ENCODE data around the gene KNOP1. TPM values are rescaled to one million over a fixed set of nuclear protein-coding genes. Genes with fewer than 3 reads are reported as not detected.

The KNOP1 gene
- total and polyA plus RNA-seq, 2 of the 4 experiments (the other 2 are of a cell fraction): 7.0 to 8.4 TPM

GRCh38 chr16:19722981-19723380 is 5.0 kb upstream of the KNOP1 start:
- Histone ChIP-seq H2BK15ac (ENCODE audit: low read depth, low read length) (no peak overlapping the region), H3K56ac (ENCODE audit: extremely low read depth, insufficient read depth, low read length) (no peak overlapping the region), H4K91ac (ENCODE audit: insufficient read depth, low read depth, low read length) (no peak overlapping the region), H3K9me1 (ENCODE audit: insufficient read depth, low read length) (no peaks in the 10 kb centered on the region), H2AFZ (replicated peaks; ENCODE audit: low read length, poor library complexity) (no peak overlapping the region), H4K20me1 (ENCODE audit: insufficient read depth, low read length) (no peaks in the 10 kb centered on the region; the same call in 1 of the 2 replicates), H2BK20ac (ENCODE audit: low read depth, low read length) (no peak overlapping the region), H4K5ac (ENCODE audit: low read depth, low read length) (no peak overlapping the region), H4K8ac (ENCODE audit: low read depth in 2 of 2, low read length in 2 of 2) (no peak overlapping the region), H3K4ac (ENCODE audit: low read depth, low read length) (no peak overlapping the region), H3K23ac (ENCODE audit: low read depth, low read length) (0 out of 2 replicates have a peak overlapping the region, but pooled peaks have one; percentile 9), H3K9ac (ENCODE audit: low read depth, low read length) (no peak overlapping the region), H2AK5ac (ENCODE audit: low read depth, low read length) (no peak overlapping the region), H3K18ac (ENCODE audit: low read depth, low read length) (no peak overlapping the region), H3K27ac (ENCODE audit: insufficient read depth, low read length) (no peak overlapping the region), H2BK5ac (ENCODE audit: low read depth, low read length, poor library complexity, severe bottlenecking) (no peak overlapping the region), H3K4me2 (ENCODE audit: low read depth, low read length) (no peak overlapping the region), H3K27me3 (ENCODE audit: control insufficient read depth, insufficient read depth, low read length) (no peaks in the 10 kb centered on the region), H2AK9ac (replicated peaks; ENCODE audit: low read depth, low read length, poor library complexity) (no peak overlapping the region), H3K4me1 (ENCODE audit: control insufficient read depth, insufficient read depth, low read length) (peaks cover 3% of the 10 kb centered on the region; the same call in 1 of the 2 replicates), H3K9me3 (ENCODE audit: control insufficient read depth, insufficient read depth, low read length) (no peaks in the 10 kb centered on the region), H3K4me3 (ENCODE audit: insufficient read depth, low read depth, low read length) (no peak overlapping the region), H3K14ac (replicated peaks; ENCODE audit: low read depth, low read length) (no peak overlapping the region), H3K79me1 (ENCODE audit: low read depth in 1 of 2, low read length in 2 of 2) (peaks cover 8 to 13% of the 10 kb centered on the region in 2 experiments; a peak in 3 of 4 replicates), H3K36me3 (ENCODE audit: control insufficient read depth, insufficient read depth, low read length) (no peaks in the 10 kb centered on the region), H2BK120ac (ENCODE audit: low read depth, low read length) (no peak overlapping the region)
- in situ Hi-C loops (cut with MboI; ENCODE audit: low sequenced_read_pairs): loop anchor here (25.0 kb wide), 1 partner anchor 611 kb away; the partner anchor contains the start of gene ITPRIPL2
- ATAC-seq (ENCODE audit: low read depth) (no peak), DNase-seq (no peak)
- BruUV-seq (replicated peaks): no TSS peak
- TF ChIP-seq BHLHE40 (IDR thresholded peaks at IDR 0.05; ENCODE audit: low read depth, low read length): no peak
- no peak for TF ChIP-seq RFX5 (IDR thresholded peaks at IDR 0.05; ENCODE audit: low read depth, low read length)
- TF ChIP-seq ELK1 (IDR thresholded peaks at IDR 0.05; ENCODE audit: borderline replicate concordance, low read depth, low read length): no peak
- no peak for TF ChIP-seq MAZ (IDR thresholded peaks at IDR 0.05; ENCODE audit: borderline replicate concordance, low read depth, low read length)
- TF ChIP-seq POLR2A (IDR thresholded peaks at IDR 0.05; ENCODE audit: low read depth, low read length): no peak
- no peak for TF ChIP-seq NFE2L2 (IDR thresholded peaks at IDR 0.05; ENCODE audit: low read depth, low read length)
- no peak for TF ChIP-seq USF2 (IDR thresholded peaks at IDR 0.05; ENCODE audit: low read depth, low read length)
- TF ChIP-seq SMC3 (IDR thresholded peaks at IDR 0.05; ENCODE audit: low read depth, low read length): no peak
- no peak for TF ChIP-seq CTCF (conservative IDR thresholded peaks at IDR 0.05; ENCODE audit: low read depth, low read length)
- no peak for TF ChIP-seq CEBPB (IDR thresholded peaks at IDR 0.05; ENCODE audit: low read depth, low read length)
- TF ChIP-seq MXI1 (IDR thresholded peaks at IDR 0.05; ENCODE audit: borderline replicate concordance, low read depth, low read length): no peak
- ChIA-PET POLR2A (ENCODE audit: unreplicated experiment) (interaction anchor here (0.6 kb wide), 2 partner anchors 13 to 26 kb away, joined by 3 read pairs; no protein-coding TSS in a partner anchor), CTCF (interaction anchor here (0.6 kb wide), 1 partner anchor 130 kb away, joined by 4 read pairs; no protein-coding TSS in a partner anchor)
- intact Hi-C loops (cut with micrococcal nuclease): no loop called here
- dilution Hi-C loops (cut with HindIII; ENCODE audit: low sequenced_read_pairs, unreplicated experiment): no loop called here
- WGBS, 2 experiments (ENCODE audit: extremely low coverage in 2 of 2, insufficient read length in 1 of 2): no CpG with 5 or more reads among the region's 7 CpGs
